ENCODE measurements around the gene LRRC8C.

LRRC8C gene

GRCh38 chr1:89635825-89636815, 3.2 kb downstream of the LRRC8C start:
- no peak for DNase-seq

GRCh38 chr1:89637496-89637895, 4.6 kb downstream of the LRRC8C start:
- DNase-seq = no peak

GRCh38 chr1:89640440-89640839, 7.5 kb downstream of the LRRC8C start:
- no peak for DNase-seq

GRCh38 chr1:89641781-89642180, 8.9 kb downstream of the LRRC8C start:
- no peak for DNase-seq

GRCh38 chr1:89643577-89643976, 10.7 kb downstream of the LRRC8C start:
- DNase-seq = no peak

GRCh38 chr1:89644119-89644814, 11.3 kb downstream of the LRRC8C start:
- DNase-seq = no peak

GRCh38 chr1:89646259-89646658, 13.3 kb downstream of the LRRC8C start:
- DNase-seq = no peak

- DNase-seq = no peak
Observed at GRCh38 chr1:89649783-89650182, 16.9 kb downstream of the LRRC8C start.

GRCh38 chr1:89652373-89652772, 19.5 kb downstream of the LRRC8C start:
- DNase-seq = no peak

GRCh38 chr1:89657886-89658285, 25.0 kb downstream of the LRRC8C start:
- DNase-seq = no peak

GRCh38 chr1:89659322-89660081, 26.6 kb downstream of the LRRC8C start:
- no peak for DNase-seq

- no peak for DNase-seq
Observed at GRCh38 chr1:89660224-89661061, 27.5 kb downstream of the LRRC8C start.

- DNase-seq = no peak
Observed at GRCh38 chr1:89665941-89666340, 33.0 kb downstream of the LRRC8C start.

- DNase-seq = no peak
Observed at GRCh38 chr1:89666640-89667039, 33.7 kb downstream of the LRRC8C start.

GRCh38 chr1:89667691-89668090, 34.8 kb downstream of the LRRC8C start:
- DNase-seq = no peak

- DNase-seq = no peak
Observed at GRCh38 chr1:89668961-89669360, 36.0 kb downstream of the LRRC8C start.

GRCh38 chr1:89669441-89669840, 36.5 kb downstream of the LRRC8C start:
- DNase-seq = no peak

GRCh38 chr1:89670163-89670562, 37.2 kb downstream of the LRRC8C start:
- DNase-seq = no peak

- DNase-seq = no peak
Observed at GRCh38 chr1:89670711-89671110, 37.8 kb downstream of the LRRC8C start.

- DNase-seq = no peak
Observed at GRCh38 chr1:89671775-89672488, 39.0 kb downstream of the LRRC8C start.

- DNase-seq = no peak
Observed at GRCh38 chr1:89672489-89673183, 39.7 kb downstream of the LRRC8C start.
